Measurements from ENCODE around the gene NDUFAF4. TPM values are rescaled to one million over a fixed set of nuclear protein-coding genes. Genes with fewer than 3 reads are reported as not detected.

NDUFAF4 gene
- total RNA-seq, 1 donor from 2014 or later, result 4.6 TPM

Other genes starting within 250 kb of the NDUFAF4 start
- under 0.01 TPM in 2 replicates for gene GPR63, start 60.4 kb downstream of the NDUFAF4 start, total RNA-seq
- gene KLHL32, start 26.8 kb upstream of the NDUFAF4 start, total RNA-seq, result under 0.01 TPM in 1 of 2 replicates, not detected in the other

All from dermis microvascular lymphatic vessel endothelial cell (primary cell).